GM19351 (cell line): Measurements from ENCODE around the gene HRG.

Source experiments
- ATAC-seq: cut with Tn5 transposase; IDR thresholded peaks from one replicate; pipeline ENCODE4 v1.9.1; 2021; ENCODE audit warnings: mild to moderate bottlenecking, moderate library complexity; ENCODE audit not compliant: unreplicated experiment

The HRG gene

DNA sequence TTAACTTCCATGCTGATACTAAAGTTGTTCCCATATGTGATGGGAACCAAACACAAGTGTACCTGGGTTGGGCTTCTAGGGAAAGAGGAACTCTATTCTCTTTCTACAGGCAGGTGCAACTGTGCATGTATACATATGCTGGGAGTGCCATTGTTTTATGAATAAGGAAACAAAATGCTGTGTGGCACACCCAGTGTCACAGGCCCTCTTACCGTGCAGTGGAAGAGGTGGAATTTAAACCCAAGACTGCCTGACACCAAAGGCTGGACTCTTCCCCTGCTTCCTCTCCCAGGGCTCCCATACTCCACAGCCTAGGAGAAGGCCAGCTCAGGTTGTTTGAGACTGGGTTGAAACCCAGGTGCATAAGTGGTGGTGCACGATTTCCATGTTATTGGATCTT is 27.6 kb upstream of the HRG start:
- ATAC-seq = no peak

DNA sequence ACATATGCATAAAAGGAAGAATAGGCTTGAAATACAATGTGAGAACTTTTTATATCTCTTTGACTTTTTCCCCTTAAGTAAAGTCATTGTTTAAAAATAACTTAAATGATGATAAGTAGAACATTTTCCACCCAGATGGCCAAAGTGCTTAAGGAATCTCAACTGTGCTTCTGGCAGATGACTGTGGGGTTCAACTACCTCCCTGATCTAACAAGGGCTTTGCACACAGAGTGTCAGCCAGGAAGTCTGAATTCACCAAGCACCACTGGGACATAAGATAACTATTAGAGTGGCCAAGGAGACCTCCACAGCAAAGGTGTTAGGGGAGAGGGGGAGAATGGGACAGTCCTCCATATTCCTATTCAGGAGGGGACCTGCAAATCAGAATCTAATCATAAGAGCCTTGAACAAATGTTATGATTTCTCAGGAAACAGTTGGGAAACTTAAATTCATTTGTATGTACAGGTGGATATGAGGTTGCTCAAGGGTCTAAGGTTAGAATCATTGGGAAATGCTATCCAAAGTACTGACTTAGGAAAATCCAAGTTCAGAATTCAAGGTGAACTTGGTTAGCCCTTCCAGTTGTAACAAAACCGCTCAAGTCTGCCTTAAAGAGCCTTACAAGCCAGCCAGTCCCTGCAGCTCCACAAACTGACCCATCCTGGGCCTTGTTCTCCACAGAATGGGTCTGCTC is 25.9 kb upstream of the HRG start, which contains the start of gene FETUB:
FETUB (plus strand) TSS at position 622 of the 695 bp plus-strand sequence; CDS start at position 684, 62 bp downstream.
- no peak for ATAC-seq

DNA sequence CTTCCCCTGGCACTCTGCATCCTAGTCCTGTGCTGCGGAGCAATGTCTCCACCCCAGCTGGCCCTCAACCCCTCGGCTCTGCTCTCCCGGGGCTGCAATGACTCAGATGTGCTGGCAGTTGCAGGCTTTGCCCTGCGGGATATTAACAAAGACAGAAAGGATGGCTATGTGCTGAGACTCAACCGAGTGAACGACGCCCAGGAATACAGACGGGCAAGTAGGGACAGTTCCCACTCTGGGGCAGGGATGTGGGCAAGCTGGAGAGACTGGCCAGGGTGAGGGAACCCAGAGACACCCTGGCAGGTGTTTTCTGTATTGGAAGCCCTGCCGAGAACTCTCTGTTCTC is 25.4 kb upstream of the HRG start:
- ATAC-seq = no peak

DNA sequence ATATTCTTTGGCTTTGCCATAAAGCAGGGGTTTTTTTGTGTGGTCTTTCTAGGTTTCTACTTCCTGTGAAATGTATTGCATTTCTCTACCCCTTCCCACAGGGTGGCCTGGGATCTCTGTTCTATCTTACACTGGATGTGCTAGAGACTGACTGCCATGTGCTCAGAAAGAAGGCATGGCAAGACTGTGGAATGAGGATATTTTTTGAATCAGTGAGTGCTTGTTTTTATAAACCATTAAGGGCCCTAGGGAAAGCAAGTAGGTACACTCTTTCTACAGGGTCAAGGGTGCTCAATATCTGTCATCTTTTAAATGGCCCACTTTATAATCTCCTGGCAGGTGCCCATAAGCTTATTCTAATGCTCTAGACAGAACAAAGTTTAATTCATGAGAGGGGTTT is 24.9 kb upstream of the HRG start:
- no peak for ATAC-seq

DNA sequence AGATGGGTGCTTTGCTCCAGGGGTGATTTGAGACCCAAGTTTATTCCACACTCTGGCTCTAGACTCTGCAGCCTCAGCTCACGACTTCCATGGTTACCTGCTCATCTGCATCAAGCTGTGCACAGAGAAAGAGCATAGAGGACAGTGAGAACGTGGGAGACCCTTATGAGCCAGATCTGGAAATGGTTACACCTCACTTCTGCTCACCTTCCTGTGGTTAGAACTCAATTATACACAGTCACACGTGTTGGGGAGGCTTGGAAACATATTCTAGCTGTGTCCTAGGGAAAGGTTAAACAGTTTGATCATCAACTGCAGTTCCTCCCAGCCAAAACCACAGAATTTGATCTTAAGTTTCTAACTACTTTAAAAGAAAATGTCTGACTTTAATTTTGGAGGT is 23.8 kb upstream of the HRG start:
- no peak for ATAC-seq

DNA sequence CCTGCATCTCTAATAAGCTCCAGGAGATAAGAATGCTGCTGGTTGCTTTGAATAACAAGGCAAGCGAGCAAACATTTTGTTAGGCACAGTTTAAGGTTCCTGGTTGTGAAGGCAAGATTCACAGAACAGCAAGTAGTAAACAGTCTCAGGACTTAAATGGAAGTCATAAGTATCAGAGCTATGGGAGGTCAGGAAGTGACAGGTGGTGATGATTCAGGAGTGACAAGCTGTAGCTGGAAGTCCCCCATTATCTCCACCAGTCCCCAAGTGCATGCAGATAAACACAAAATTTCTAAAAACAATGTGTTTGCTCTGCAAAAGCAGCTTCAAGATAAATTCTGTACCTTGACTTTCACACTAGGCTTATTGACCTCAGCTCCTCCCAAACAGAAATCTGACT is 22.3 kb upstream of the HRG start:
- no peak for ATAC-seq

DNA sequence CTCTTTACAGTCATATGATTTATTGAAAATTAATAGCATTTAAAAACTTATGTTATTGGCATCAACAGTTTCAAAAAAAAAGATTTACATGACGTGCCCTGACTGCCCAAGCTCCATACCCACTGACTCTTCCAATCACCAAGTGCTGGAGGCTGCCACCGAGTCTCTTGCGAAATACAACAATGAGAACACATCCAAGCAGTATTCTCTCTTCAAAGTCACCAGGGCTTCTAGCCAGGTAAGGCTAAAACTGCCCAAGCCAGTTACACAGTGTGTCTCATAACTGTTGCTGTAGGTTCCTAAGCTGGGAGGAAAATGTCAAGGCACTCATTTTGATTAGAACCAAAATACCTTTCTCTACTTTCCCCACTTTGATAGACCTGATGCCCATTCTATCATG is 21.1 kb upstream of the HRG start:
- no peak for ATAC-seq

DNA sequence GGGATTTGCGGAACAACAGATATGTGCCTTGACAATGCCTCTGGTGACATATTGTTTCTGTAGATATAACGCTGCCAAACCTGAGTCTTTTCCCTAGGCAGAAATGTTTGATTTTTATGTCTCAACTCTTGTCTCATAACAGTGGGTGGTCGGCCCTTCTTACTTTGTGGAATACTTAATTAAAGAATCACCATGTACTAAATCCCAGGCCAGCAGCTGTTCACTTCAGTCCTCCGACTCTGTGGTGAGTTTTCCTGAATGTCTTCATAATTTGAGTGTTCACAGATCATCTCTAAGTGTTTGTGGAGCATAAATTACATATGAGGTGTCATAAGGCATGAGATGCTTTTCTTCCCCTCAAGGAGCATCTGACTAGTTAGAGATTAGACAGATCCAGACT is 19.7 kb upstream of the HRG start:
- ATAC-seq = no peak

DNA sequence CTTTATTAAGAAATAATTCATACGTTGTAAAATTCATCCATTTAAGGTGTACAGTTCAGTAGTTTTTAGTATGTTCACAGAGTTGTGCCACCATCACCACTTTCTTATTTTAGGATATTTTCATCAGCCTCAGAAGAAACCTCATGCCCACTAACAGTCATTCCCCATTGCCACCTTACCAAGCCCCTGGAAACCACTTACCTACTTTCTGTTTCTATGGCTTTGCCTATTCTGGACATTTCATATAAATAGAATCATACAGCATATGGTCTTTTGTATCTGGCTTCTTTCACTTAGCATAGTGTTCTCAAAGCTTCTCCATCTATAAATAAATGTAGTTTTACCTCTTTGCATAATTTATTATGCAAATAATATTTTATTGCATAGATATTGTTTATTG is 19.0 kb upstream of the HRG start:
- no peak for ATAC-seq

DNA sequence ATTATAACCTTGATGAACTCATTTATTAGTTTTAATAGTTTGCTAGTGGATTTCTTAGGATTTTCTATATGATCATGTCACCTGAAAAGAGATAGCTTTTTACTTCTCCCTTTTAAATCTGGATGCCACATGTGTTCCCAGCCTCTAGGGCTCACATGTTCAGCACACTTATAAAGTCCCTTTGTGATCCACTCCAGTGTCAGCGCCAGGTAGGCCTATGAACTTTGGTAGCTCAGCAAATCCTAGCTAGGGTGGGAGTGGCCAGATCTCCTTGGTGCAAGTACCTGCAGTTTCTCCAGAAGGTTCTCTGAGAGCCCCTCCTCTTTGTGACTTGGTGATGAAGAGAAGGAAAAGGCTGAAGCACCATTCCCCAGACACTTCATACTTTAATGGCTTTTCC is 17.0 kb upstream of the HRG start:
- ATAC-seq = no peak

DNA sequence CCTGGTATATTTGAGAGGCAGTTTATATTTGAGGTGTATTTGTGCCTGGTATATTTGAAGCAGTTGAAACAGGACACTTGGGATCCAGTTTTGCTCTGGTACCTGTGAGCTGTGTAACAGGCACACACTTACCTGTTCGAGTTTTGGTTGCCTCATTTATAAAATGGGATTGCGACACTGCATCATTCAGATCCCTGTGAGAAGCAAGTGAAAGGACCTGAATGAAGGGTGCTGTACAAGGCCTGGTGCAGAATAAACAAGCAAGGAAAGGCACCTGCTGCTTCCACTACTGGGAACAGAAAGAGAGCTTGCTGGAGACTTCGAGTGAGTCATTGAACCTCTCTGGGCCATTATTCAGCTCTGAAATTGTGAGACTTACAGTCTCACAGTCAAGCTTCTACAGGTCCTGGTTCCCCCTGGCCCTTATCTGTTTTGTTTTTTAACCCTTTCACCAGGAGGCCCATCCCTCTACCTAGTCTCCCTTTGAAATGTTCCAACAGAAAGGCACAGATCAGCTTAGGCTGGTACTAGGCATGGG is 14.1 kb upstream of the HRG start:
- ATAC-seq = no peak

DNA sequence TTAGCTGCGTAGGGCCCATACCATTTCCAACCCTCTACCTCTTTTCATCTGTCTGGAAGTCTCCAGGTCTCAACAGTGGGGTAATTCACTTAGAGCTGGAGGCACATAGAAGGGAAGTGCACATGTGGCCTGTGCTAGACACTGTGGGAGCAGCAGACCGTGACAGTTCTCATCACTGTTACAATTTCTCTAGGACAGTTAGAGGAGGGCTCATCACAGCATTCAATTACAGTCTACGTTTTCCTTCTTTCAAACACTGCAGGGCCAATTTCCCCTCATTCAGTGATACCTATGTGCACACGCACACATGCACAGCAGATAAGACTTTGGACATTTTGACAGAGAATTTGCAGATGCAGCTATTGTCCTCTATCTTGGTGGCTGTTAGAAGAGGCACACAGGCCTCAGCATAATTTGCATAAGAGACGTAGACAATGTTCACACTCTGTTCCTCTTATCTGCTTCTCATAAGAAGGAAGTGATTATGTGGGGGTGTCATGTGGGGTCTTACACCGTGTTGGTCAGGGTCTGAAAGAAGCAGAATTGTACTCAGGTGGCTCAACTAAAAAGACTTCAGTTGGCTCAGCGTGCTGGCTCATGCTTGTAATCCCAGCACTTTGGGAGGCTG is 12.6 kb upstream of the HRG start:
- ATAC-seq = peak; percentile 97

DNA sequence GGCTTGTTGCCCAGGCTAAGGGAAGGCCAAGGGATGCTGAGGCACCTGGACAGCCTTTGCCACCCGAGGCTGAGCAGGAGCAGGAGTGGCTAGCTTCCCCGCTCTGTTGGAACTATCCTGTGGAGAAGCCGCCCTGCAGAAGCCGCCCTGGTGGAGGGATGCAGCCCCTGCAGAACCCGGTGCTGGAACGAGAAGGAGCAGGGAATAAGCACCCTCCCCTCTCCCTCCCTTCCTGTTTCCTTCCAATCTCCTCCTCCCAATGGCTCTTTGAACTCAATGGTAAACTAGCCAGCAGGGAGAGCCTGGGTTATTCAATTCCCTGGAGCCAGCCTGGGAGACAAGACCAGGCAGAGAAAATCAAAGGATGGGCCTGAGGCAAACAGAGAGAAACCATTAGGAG is 11.8 kb upstream of the HRG start:
- no peak for ATAC-seq

DNA sequence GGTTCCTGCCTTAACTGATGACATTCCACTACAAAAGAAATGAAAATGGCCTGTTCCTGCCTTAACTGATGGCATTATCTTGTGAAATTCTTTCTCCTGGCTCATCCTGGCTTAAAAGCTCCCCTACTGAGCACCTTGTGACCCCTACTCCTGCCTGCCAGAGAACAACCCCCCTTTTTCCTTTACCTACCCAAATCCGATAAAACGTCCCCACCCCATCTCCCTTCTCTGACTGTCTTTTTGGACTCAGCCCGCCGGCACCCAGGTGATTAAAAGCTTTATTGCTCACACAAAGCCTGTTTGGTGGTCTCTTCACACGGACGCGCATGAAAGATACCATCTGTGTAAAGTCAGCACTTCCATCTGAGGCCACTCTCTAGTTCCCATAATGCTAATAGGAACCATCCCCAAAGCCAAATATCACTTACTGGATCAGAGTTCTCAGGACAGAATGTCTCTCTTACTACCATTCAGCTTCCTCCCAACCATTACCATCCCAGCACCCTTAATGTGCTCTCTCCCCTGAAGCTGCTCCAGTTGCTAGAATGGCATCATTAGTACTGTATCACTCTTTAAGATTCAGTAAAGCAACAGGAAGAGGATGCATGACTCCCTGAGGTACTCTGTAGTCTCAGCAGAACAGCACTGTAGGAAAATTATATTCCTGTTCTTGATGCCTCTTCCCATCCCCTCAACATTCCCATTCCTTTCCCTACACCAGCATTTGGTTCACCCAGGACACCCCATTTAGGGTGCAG is 2.3 kb upstream of the HRG start:
- no peak for ATAC-seq

DNA sequence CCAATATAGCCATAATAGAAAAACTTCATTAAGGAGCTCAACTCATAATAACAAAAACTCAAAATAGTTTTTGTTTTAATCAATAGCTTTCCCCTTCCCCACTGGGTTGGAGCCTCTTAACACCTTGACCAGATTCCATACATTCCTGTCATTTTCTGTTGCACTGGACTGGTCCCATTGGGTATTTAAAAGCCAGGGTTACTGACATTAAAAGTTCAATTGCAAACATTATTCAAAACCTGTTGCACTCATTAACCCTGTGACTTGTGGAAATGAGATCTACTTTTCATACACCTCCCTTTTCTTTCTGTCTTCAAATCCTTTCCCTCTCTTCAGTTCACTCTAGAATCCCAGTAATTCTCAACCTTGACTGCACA is 1.7 kb upstream of the HRG start:
- no peak for ATAC-seq

DNA sequence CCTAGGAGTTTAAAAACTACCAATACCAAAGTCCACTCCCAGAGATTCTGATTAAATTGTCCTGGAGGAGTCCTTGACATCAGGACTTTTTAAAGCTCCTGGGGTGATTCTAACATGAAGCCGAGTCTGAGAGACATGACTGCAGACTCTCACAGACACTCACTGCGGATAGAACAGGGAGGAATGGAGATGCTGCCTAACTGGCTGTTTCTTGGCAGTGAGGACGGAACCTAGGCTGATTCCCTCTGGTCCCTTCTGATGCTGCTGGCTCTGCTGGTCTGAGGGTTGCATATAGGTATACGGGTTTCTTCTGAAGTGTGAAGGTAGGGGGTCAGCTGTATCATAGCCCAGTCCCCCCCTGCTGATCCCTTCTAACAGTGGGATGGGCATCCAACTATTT is 1.3 kb upstream of the HRG start:
- no peak for ATAC-seq

DNA sequence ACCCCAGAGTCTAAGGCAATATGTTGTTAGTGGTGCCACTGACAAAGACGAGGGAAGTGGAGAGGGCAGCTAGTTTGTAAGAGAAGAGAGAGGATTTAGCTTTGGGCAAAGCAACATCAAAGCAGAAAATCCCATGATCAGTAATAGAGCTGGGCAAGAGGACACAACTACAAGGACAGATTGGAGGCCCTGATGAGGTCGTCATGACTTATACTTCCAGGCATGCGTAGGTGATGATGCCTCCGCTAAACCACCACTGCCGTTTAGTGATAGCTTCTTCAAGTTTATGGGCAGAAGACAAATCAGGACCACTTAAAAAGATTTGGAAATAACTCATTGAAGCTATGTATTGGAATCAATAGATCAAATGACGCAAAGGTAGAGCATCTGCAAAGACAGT is 2.6 kb downstream of the HRG start:
- no peak for ATAC-seq

DNA sequence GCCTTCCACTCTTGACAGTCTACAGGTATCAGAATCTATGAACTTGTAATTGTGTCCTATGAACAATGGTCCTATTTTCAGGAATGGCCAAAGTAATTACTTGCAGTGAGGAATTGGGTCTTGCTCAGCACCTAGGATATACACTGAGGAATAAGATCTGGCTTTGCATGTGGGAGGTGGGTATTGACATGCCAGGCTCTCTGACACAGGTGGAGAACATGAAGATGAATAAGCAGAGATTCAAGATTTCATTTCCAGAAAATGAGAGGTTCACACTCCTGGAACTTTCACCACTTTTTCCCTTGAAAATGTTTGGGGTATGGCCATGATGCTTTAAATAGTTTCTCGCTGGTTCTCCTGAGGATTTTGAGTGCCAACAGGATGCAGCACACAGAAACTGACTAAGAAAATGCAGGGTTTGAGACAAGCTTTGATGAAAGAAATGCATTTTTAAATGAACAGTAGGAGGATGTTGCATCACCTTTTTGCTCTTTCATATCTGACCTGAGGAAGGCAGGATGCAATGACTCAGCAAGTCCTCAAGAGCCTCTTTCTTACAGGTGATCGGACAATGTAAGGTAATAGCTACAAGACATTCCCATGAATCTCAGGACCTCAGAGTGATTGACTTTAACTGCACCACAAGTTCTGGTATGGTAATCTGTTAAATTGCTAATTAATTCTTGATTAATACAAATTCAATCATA is 3.7 kb downstream of the HRG start:
- no peak for ATAC-seq

DNA sequence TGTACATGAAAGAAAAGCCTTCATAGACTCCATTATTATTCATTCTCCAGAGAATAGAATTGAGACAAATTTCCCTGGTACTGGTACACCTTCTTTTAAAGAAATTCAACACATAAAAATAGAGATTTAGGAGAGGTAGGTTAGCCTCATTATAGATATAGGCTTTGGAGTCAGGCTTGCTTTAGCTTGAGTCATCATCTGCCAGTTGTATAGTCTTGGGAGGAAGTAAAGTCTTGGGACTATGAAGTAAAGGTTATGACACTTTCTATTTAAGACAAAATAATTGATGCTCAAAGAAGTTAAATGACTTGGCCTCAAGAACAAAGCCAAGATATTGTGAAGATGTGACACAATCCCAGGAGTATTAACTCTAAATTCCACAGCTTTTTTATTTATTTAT is 4.3 kb downstream of the HRG start:
- ATAC-seq = no peak

DNA sequence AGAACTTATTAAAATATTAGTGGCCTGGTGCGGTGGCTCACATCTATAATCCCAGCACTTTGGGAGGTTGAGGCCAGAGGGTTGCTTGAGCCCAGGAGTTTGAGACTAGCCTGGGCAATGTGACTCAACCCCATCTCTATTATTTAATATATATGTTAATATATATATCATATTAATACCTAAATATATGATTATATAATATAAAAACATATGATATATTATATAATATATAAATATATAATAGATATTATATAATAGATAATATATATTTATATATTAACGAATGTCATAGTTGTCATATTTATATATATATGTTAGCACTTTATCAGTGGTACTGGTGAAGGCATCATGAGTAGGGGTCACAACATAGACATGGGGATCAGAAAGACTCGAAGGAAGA is 5.2 kb downstream of the HRG start:
- ATAC-seq = no peak

DNA sequence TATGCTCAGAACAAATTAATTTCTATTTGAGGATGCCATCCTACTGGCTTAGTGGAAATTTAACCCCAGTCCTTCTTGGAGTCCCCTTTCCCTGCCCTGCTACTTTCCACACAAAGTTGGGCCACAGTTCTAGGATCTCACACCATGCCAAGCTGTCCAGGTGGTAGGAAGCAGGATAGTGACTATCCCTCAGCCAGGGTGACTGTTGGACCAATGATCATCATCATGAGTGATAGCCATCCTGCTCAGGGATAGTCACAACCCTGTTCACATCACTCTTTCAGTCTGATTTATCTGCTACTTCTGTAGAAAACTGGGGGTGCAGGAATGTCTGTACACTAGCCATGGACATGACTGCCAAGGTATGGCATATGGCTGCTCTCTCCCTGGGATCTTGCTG is 12.8 kb downstream of the HRG start:
- ATAC-seq = no peak

DNA sequence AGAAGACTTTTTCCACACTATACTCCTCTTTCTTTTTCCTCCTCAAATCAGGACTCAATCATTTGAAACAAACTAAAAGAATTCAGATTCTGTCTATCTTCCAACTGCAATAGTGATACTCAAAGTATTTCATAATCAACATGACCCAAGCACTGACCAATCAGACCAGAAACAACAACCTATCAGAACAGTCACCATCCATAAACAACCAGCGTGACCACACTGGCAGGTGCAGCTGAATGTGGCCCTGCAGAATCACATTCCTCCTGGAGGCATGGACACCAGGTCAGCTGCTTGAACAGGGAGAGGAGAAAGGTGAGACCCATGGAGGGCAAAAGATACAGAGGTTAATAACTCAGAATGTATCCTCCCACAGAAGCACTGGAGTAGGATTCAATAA is 13.3 kb downstream of the HRG start:
- no peak for ATAC-seq
